Stimulated activated naive CD8-positive, alpha-beta T cell treated with anti-CD3 and anti-CD28 coated beads, Interleukin-15, Interleukin-2, amounts not matched to agents 100 ng/mL and 50 ng/mL, for 24 hours (primary cell): ENCODE data around the gene TOM1L2.
"Not testable (repeated sequence)": the region's sequence is repeated elsewhere in the genome, so short reads cannot be mapped to it uniquely, and the experiment has no call there.

Experiments
- H3K27ac Mint-ChIP-seq: one replicate; pipeline ENCODE4 v1.8.0; 2021; ENCODE audit warnings: mild to moderate bottlenecking, mixed read lengths
- H3K27me3 Mint-ChIP-seq: one replicate; pipeline ENCODE4 v1.8.0; 2021; ENCODE audit warnings: mixed read lengths
- H3K36me3 Mint-ChIP-seq: one replicate; pipeline ENCODE4 v1.8.0; 2021; ENCODE audit warnings: low read depth, mixed read lengths
- H3K4me1 Mint-ChIP-seq: one replicate; pipeline ENCODE4 v1.8.0; 2021; ENCODE audit warnings: low read depth, mixed read lengths
- H3K4me3 Mint-ChIP-seq: one replicate; pipeline ENCODE4 v1.8.0; 2021; ENCODE audit warnings: mild to moderate bottlenecking, mixed read lengths
- H3K9me3 Mint-ChIP-seq: one replicate; pipeline ENCODE4 v1.8.0; 2021; ENCODE audit warnings: mixed read lengths

TOM1L2 gene

DNA sequence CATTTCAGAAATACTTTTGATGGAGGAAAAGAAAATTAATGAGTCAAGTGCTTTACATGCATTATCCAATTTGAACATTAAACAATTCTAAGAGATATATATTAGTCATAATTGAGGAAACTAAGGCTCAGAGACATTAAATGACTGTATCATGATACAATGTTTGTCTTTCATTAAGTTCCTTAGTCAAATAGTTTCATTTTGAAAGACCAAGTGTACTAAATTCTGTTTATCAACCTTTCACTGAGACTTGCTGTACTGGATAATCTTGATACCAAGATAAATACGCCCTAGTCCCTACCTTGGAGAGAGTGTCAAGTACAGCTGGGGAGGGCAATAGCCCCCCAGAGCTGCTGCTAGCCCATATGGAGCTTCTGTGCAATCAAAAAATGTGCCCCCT, 24.2 kb downstream of the TOM1L2 start:
- Mint-ChIP-seq H3K9me3 (no peaks in the 10 kb centered on the region), H3K27me3 (no peaks in the 10 kb centered on the region), H3K27ac (no peak overlapping the region), H3K4me1 (peaks cover 31% of the 10 kb centered on the region), H3K4me3 (no peak overlapping the region), H3K36me3 (no peaks in the 10 kb centered on the region)

DNA sequence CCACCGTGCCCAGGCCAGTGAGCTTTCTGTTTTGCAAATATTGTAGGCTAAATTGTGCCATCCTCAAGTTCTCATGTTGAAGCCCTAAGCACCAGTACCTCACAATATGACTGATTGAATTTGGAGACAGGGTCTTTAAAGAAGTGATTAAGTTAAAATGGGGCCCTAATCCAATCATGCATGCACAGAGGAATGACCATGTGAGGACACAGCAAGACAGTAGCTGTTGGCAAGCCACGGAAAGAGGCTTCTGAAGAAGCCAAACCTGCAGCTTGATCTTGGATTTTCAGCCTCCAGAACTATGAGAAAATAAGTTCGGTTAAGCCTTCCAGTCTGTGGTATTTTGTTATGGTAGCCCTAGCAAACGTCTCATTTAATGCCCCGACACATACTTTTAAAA, 24.9 kb downstream of the TOM1L2 start:
- Mint-ChIP-seq H3K27ac (no peak overlapping the region), H3K4me3 (no peak overlapping the region), H3K9me3 (no peaks in the 10 kb centered on the region), H3K36me3 (no peaks in the 10 kb centered on the region), H3K4me1 (peaks cover 31% of the 10 kb centered on the region), H3K27me3 (no peaks in the 10 kb centered on the region)

DNA sequence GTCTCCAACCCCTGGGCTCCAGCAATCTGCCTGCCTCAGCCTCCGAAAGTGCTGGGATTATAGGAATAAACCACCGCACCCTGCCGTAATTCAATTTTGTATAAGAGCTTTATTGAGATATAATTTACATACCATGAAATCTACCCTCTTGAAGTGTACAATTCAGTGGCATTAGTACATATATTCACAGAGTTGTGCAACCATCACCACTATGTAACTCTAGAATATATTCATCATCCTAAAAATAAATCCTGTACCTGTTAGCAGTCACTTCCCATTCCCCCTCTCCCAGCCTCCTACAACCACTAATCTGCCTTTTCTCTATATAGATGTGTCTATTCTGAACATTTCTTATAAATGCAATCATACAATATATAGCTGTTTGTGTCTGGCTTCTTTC, 26.1 kb downstream of the TOM1L2 start:
- peaks cover 27% of the 10 kb centered on the region for H3K4me1 Mint-ChIP-seq
- no peak overlapping the region for H3K4me3 Mint-ChIP-seq
- no peaks in the 10 kb centered on the region for H3K27me3 Mint-ChIP-seq
- H3K9me3 Mint-ChIP-seq = no peaks in the 10 kb centered on the region
- H3K27ac Mint-ChIP-seq = peak overlapping the region; percentile 26
- no peaks in the 10 kb centered on the region for H3K36me3 Mint-ChIP-seq

DNA sequence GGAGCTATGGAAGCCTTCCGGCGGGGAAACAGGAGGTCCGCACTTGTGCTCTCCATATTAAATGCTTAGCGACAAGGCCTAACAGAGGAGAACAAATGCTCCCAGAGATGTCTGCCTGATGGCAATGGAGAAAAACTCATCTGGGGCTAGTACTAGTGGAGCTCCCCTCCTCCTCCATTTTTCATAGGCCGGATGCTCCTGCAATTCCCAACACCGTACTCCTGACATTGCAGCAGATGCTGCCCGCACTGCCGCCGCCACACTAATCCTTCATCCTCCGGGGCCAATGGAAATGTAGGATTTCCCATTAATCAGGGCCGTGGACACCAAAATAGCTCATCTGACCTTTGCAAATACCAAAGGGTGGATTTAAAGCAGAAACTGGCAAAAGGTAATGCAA, 27.5 kb downstream of the TOM1L2 start:
- Mint-ChIP-seq H3K9me3 (no peaks in the 10 kb centered on the region), H3K27ac (no peak overlapping the region), H3K4me1 (peaks cover 27% of the 10 kb centered on the region), H3K4me3 (no peak overlapping the region), H3K36me3 (no peaks in the 10 kb centered on the region), H3K27me3 (no peaks in the 10 kb centered on the region)

DNA sequence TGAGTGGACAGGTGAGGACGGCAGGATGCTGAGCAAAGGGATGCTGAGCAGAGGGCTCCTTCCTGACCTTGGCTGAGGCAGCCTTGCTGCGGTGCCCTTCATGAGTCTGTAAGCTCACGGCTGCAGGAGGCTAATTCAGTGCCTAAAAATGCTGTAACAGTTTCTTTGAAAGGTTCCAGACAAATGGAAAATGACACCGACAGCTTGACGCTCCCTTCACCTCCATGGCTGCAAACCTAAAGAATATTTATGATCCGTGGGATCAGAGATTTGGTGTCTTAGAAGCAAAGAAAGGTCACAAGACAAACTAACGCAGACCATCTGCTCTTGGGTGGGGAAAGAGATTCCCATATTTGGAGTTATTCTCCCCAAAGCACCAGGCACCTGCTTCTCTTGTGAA, 28.0 kb downstream of the TOM1L2 start:
- Mint-ChIP-seq H3K4me1 (peaks cover 24% of the 10 kb centered on the region), H3K27ac (no peak overlapping the region), H3K4me3 (no peak overlapping the region), H3K9me3 (no peaks in the 10 kb centered on the region), H3K36me3 (no peaks in the 10 kb centered on the region), H3K27me3 (no peaks in the 10 kb centered on the region)

DNA sequence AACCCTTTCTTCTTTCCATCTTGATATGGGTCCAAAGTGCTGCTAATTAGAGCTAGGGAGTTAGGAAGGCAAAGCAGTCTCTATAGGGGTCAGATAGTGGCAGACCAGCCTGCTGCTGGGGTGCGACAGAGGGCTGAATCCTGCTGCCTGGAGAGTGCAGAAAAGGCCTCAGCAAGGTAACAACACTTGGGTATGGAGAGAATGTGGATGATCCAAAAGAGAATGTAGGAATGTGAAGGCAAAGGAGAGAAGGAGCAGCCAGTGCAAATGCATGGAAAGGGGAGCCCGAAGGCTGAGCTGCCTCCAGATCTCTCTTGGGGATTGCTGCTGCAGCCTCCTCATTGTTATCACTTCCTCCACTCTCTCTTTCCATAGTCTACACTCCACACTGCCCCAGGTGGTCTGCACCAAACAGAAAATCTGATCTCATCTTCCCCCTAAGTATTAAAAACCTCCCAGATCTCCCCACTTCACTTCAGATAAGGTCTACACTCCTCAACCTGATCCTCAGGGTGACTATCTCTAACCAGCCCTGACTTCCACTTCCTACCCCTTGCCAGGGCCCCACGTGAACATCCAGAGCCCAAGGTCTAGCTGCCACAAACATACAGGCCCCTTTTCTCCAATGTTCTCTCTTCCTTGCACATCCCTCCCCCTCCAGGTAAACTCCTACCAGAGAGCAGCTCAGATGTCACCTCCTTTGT, 28.8 kb downstream of the TOM1L2 start:
- no peaks in the 10 kb centered on the region for H3K9me3 Mint-ChIP-seq
- H3K27ac Mint-ChIP-seq = peak overlapping the region; percentile 26
- no peak overlapping the region for H3K4me3 Mint-ChIP-seq
- H3K4me1 Mint-ChIP-seq = peaks cover 18% of the 10 kb centered on the region
- no peaks in the 10 kb centered on the region for H3K27me3 Mint-ChIP-seq
- H3K36me3 Mint-ChIP-seq = no peaks in the 10 kb centered on the region

DNA sequence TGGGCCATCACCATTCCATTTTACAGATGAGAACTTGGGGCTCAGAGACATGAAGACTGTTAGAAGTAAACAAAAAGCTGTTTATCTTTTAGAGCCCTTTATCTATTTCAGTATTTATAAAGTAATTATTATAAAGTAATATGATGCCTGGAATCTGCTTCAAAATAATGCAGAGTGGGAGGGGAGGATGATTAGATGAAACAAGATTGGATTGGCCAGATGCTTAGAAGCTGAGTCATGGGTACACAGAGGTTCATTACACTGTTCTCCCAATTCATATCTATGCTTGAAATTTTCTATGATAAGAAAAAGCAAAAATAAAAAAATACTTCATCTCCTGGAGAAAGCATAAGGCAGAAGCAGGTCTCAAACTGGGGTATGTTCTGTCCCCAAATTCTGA, 29.4 kb downstream of the TOM1L2 start:
- H3K9me3 Mint-ChIP-seq = no peaks in the 10 kb centered on the region
- H3K36me3 Mint-ChIP-seq = no peaks in the 10 kb centered on the region
- H3K27me3 Mint-ChIP-seq = no peaks in the 10 kb centered on the region
- H3K4me3 Mint-ChIP-seq = no peak overlapping the region
- peaks cover 13% of the 10 kb centered on the region for H3K4me1 Mint-ChIP-seq
- H3K27ac Mint-ChIP-seq = no peak overlapping the region

DNA sequence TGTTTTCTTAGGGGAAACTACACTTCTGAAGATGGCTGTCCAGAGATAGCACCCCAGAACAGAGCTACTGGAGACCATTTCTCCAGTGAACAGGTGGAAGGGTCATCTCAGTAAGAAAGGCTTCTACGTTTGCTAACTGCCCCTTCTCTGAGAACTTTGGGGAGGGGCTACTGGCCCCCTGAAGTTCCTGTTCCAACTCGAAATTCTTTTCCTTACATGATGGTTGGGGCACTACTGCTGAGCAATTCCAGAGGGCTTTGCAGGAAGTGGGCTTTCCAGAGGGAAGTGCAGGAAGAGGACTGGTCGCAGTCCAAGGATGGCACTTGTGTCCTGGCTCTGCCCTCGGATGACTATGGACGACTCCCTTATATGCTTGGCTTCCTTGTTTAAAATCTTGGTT, 31.2 kb downstream of the TOM1L2 start:
- Mint-ChIP-seq H3K9me3 (no peaks in the 10 kb centered on the region), H3K27ac (no peak overlapping the region), H3K4me1 (peaks cover 15% of the 10 kb centered on the region), H3K36me3 (no peaks in the 10 kb centered on the region), H3K4me3 (no peak overlapping the region), H3K27me3 (no peaks in the 10 kb centered on the region)

DNA sequence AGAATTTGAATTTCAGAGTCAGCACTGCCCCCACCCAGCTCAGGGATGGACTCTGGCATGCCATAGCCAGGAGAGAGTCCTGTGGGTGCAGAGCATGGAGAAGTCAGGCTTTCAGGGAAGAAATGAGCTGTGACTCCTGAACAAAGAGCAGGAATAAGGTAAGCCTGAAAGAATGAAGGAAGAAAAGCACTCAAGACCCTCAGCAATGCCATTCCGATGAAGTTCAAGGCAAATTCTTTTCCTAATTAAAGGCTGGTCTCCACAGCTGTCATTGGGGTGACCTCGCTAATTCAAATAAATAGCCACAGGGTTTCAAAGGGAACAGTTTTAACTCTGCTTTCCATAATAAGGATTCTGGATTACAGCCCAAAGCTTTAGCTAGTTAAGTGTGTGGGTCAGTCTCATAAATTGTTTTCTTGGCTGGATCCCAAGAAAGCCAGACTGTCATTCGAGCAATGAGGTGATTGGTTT, 31.7 kb downstream of the TOM1L2 start:
- Mint-ChIP-seq H3K36me3 (no peaks in the 10 kb centered on the region), H3K4me1 (peaks cover 21% of the 10 kb centered on the region), H3K9me3 (no peaks in the 10 kb centered on the region), H3K27me3 (no peaks in the 10 kb centered on the region), H3K27ac (no peak overlapping the region), H3K4me3 (no peak overlapping the region)

DNA sequence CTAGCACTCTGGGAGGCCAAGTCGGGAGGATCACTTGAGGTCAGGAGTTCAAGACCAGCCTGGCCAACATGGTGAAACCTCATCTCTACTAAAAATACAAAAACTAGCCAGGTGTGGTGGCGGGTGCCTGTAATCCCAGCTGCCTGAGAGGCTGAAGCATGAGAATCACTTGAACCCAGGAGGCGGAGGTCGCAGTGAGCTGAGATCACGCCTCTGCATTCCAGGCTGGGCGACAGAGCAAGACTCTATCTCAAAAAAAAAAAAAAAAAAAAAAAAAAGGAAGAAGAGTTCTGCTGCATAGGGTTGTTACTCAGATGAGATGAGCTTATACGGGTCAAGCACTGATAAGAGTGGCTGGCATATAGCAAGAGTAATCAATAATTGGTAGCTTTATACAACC, 32.3 kb downstream of the TOM1L2 start:
- not testable (repeated sequence) for H3K27ac Mint-ChIP-seq, H3K36me3 Mint-ChIP-seq, H3K4me3 Mint-ChIP-seq, H3K9me3 Mint-ChIP-seq, H3K27me3 Mint-ChIP-seq
- peaks cover 26% of the 10 kb centered on the region for H3K4me1 Mint-ChIP-seq

DNA sequence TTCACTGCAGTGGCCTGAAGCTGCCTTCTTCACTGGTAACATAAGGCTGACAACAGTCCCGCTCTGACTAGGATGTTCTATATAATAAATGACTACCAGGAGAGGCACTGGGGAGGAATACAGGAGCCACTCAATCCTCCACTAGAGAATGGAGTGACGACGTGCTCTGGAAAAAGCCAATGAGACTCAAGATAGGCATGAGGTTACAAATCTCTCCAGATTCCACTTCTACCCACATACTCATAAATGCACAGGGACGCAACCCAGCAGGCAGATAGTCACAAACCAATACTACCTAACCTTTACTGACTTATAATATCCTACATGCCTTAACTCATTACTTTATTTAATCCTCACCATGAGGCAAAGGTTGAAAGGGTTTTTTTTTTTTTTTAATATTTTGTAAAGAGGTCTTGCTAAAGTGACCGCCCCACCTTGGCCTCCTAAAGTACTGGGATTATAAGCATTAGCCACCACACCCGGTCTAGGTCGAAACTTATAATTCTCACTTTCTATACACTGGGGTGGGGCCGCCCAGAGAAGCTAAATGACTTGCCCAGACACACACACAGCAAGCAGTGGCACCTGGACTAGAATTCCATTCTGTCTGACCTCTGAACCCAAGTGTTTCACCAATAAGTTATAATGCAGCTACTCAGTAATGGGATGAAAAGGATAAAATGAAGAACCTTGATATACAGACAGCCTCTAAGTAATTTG, 33.7 kb downstream of the TOM1L2 start:
- Mint-ChIP-seq H3K27ac (no peak overlapping the region), H3K36me3 (no peaks in the 10 kb centered on the region), H3K4me3 (no peak overlapping the region), H3K9me3 (no peaks in the 10 kb centered on the region), H3K27me3 (no peaks in the 10 kb centered on the region), H3K4me1 (peaks cover 34% of the 10 kb centered on the region)

DNA sequence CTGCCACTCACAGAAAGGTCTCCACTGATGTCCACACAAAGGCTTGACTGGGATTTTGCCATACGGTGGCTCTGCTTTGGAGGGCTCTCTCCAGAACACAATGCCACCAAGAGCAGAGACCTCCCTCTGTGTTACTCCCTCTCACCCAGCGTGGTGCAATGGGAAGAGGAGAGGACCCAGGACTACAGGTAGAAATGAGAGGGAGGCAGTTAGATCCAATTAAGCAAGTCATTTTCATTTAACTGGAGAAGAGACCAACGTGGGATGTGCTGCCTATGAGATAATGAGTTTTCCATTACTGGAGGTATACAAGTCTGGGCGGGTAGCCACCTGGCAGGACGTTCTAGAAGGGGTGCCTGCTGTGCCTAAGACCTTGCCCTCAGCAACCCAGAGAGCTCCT, 34.2 kb downstream of the TOM1L2 start:
- Mint-ChIP-seq H3K27ac (no peak overlapping the region), H3K4me1 (peaks cover 31% of the 10 kb centered on the region), H3K4me3 (no peak overlapping the region), H3K27me3 (no peaks in the 10 kb centered on the region), H3K36me3 (no peaks in the 10 kb centered on the region), H3K9me3 (no peaks in the 10 kb centered on the region)

DNA sequence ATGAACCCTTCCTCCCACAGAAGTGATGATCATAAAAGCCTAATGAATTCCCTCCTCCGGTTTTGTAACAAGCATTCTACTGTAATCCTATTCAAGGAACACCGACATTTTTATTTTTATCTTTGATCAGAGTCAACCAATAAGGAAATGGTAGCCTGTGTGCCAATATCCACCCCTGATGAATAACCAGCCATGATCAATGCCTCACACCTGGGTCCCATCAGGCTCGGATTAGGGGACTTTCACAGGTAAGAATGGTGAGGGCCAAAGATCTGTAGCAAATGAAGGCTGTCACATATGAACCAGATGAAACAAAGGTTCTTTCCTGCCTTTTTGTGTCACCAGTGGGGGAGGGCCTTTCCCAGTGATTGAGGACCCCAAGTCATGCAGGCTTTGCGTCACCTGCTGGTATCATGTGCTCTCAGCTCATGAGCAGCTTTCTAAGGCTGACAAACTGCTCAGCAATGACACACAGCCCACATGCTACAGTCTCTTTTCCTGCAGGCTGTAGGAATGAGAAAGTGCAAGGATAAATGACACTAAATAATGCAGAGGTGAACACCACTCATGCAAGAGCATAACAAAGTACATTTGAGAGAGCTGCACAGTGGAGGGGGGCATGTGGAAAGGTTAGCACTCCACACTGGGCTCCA, 34.9 kb downstream of the TOM1L2 start:
- H3K27ac Mint-ChIP-seq = no peak overlapping the region
- peaks cover 31% of the 10 kb centered on the region for H3K4me1 Mint-ChIP-seq
- no peaks in the 10 kb centered on the region for H3K27me3 Mint-ChIP-seq
- H3K36me3 Mint-ChIP-seq = no peaks in the 10 kb centered on the region
- H3K9me3 Mint-ChIP-seq = no peaks in the 10 kb centered on the region
- H3K4me3 Mint-ChIP-seq = no peak overlapping the region

DNA sequence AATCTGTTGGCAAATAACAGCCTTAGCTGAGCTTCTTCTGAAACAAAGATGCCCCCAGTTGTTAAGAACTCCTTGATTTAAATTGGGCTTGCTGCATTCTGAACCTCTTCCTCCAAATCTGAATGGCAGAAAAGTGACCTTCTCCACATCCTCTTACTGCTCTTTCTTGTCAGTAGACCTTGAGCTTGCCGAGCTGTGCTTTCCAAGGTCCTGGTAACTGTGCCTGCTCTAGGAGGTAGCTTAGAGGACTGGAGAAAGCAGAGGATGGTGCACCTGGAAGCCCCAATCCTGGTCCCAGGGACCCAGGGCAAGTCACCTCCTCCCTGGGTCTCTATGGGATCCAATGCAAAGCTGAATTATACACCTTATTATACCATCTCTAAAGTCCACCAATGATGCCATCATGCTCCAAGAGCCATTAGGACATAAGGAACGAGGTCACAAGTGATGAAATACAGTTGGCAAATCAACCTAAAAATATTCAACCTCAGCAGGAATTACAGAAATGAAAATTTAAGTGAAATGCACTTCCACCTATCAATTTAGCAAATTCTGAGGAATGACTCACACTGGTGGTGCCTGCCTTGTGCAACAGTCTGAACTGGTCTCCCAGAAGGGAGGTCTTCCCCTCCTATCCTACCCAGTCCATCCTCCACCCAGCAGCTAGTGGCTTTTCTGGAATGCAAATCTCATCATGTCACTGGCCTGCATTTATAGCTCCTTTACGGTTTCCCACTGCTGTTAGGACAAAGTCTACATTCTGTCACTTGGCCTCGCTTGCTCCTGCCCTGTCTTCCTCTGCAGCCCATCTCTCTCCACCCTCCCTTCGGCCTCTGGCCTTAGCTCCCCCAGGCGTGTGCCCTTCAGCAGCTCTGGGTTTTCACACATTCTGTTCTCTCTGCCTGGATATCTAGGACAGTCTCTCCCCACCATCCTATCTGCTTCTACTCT, 36.6 kb downstream of the TOM1L2 start:
- Mint-ChIP-seq H3K36me3 (no peaks in the 10 kb centered on the region), H3K4me3 (no peak overlapping the region), H3K9me3 (no peaks in the 10 kb centered on the region), H3K4me1 (peaks cover 31% of the 10 kb centered on the region), H3K27ac (no peak overlapping the region), H3K27me3 (no peaks in the 10 kb centered on the region)
